Measurements from ENCODE around the gene ENTPD5.

The ENTPD5 gene

GRCh38 chr14:74029136-74029535 lies 10.0 kb upstream of the ENTPD5 start:
- Histone ChIP-seq H3K27me3 (ENCODE audit: insufficient read depth, low read length) (no peaks in the 10 kb centered on the region), H3K4me3 (ENCODE audit: low read depth, low read length, poor library complexity, severe bottlenecking) (no peak overlapping the region), H3F3A (ENCODE audit: insufficient read depth, low read length) (no peaks in the 10 kb centered on the region), H3K9me3 (ENCODE audit: low read length) (no peaks in the 10 kb centered on the region), H3K36me3 (ENCODE audit: insufficient read depth, low read length) (no peaks in the 10 kb centered on the region), H3K27ac (ENCODE audit: low read depth, low read length, poor library complexity, severe bottlenecking) (no peak overlapping the region), H3K9me2 (ENCODE audit: low read depth, low read length) (no peaks in the 10 kb centered on the region), H3K9ac (ENCODE audit: low read length) (no peak overlapping the region), H3K4me2 (ENCODE audit: low read length) (no peak overlapping the region), H2AFZ (ENCODE audit: low read length) (no peak overlapping the region), H3K4me1 (ENCODE audit: insufficient read depth, low read length, severe bottlenecking) (no peaks in the 10 kb centered on the region), H3K79me2 (ENCODE audit: insufficient read depth, low read length) (no peaks in the 10 kb centered on the region), H4K20me1 (ENCODE audit: insufficient read depth, low read length) (no peaks in the 10 kb centered on the region)
- TF ChIP-seq CTCF (IDR thresholded peaks at IDR 0.05; ENCODE audit: low read length) (no peak), EZH2 (IDR thresholded peaks at IDR 0.05; ENCODE audit: borderline replicate concordance, low read length) (no peak)

- H3K9me2 ChIP-seq (ENCODE audit: low read depth, low read length) = no peaks in the 10 kb centered on the region
- no peak overlapping the region for H3K27ac ChIP-seq (ENCODE audit: low read depth, low read length, poor library complexity, severe bottlenecking)
- no peak for TF ChIP-seq CTCF (IDR thresholded peaks at IDR 0.05; ENCODE audit: low read length)
- no peak for TF ChIP-seq EZH2 (IDR thresholded peaks at IDR 0.05; ENCODE audit: borderline replicate concordance, low read length)
- no peak overlapping the region for H3K9ac ChIP-seq (ENCODE audit: low read length)
- H4K20me1 ChIP-seq (ENCODE audit: insufficient read depth, low read length) = no peaks in the 10 kb centered on the region
- H3K4me1 ChIP-seq (ENCODE audit: insufficient read depth, low read length, severe bottlenecking) = peaks cover 22% of the 10 kb centered on the region
- H3F3A ChIP-seq (ENCODE audit: insufficient read depth, low read length) = no peaks in the 10 kb centered on the region
- H3K4me3 ChIP-seq (ENCODE audit: low read depth, low read length, poor library complexity, severe bottlenecking) = no peak overlapping the region
- no peaks in the 10 kb centered on the region for H3K9me3 ChIP-seq (ENCODE audit: low read length)
- no peaks in the 10 kb centered on the region for H3K79me2 ChIP-seq (ENCODE audit: insufficient read depth, low read length)
- H3K36me3 ChIP-seq (ENCODE audit: insufficient read depth, low read length) = no peaks in the 10 kb centered on the region
- H3K27me3 ChIP-seq (ENCODE audit: insufficient read depth, low read length) = no peaks in the 10 kb centered on the region
- H3K4me2 ChIP-seq (ENCODE audit: low read length) = no peak overlapping the region
- H2AFZ ChIP-seq (ENCODE audit: low read length) = no peak overlapping the region
These were observed 3.3 kb upstream of the ENTPD5 start for GRCh38 chr14:74022346-74022745.

GRCh38 chr14:74019408-74020137 lies 485 bp upstream of the ENTPD5 start:
- Histone ChIP-seq H2AFZ (ENCODE audit: low read length) (peak overlapping the region; percentile 17; the same call in 1 of the 2 replicates), H3K9ac (ENCODE audit: low read length) (peak overlapping the region; percentile 52), H3K9me2 (ENCODE audit: low read depth, low read length) (no peaks in the 10 kb centered on the region), H3K36me3 (ENCODE audit: insufficient read depth, low read length) (no peaks in the 10 kb centered on the region), H3F3A (ENCODE audit: insufficient read depth, low read length) (no peaks in the 10 kb centered on the region), H3K4me2 (ENCODE audit: low read length) (peak overlapping the region; percentile 67), H4K20me1 (ENCODE audit: insufficient read depth, low read length) (no peaks in the 10 kb centered on the region), H3K27ac (ENCODE audit: low read depth, low read length, poor library complexity, severe bottlenecking) (no peak overlapping the region), H3K9me3 (ENCODE audit: low read length) (no peaks in the 10 kb centered on the region), H3K4me1 (ENCODE audit: insufficient read depth, low read length, severe bottlenecking) (peaks cover 22% of the 10 kb centered on the region), H3K79me2 (ENCODE audit: insufficient read depth, low read length) (no peaks in the 10 kb centered on the region), H3K4me3 (ENCODE audit: low read depth, low read length, poor library complexity, severe bottlenecking) (peak overlapping the region; percentile 96), H3K27me3 (ENCODE audit: insufficient read depth, low read length) (no peaks in the 10 kb centered on the region)
- no peak for TF ChIP-seq CTCF (IDR thresholded peaks at IDR 0.05; ENCODE audit: low read length)
